Ishikawa (cell line): ENCODE measurements around the gene ABHD16A.

Experiments
- TAF1 ChIP-seq: IDR thresholded peaks from 2 replicates; pipeline ENCODE4 v1.6.1; 2012; ENCODE audit warnings: low read depth, mild to moderate bottlenecking
- YY1 ChIP-seq: IDR thresholded peaks from 2 replicates; pipeline ENCODE4 v1.6.1; 2012; ENCODE audit warnings: low read depth
- TF ChIP-seq, protein P1 (sequence below): IDR thresholded peaks from 2 replicates; pipeline ENCODE4 v1.6.1; 2012
- TF ChIP-seq, protein P2 (sequence below): IDR thresholded peaks from 2 replicates; pipeline ENCODE4 v1.6.1; 2012; ENCODE audit warnings: low read depth, mild to moderate bottlenecking

DNA sequence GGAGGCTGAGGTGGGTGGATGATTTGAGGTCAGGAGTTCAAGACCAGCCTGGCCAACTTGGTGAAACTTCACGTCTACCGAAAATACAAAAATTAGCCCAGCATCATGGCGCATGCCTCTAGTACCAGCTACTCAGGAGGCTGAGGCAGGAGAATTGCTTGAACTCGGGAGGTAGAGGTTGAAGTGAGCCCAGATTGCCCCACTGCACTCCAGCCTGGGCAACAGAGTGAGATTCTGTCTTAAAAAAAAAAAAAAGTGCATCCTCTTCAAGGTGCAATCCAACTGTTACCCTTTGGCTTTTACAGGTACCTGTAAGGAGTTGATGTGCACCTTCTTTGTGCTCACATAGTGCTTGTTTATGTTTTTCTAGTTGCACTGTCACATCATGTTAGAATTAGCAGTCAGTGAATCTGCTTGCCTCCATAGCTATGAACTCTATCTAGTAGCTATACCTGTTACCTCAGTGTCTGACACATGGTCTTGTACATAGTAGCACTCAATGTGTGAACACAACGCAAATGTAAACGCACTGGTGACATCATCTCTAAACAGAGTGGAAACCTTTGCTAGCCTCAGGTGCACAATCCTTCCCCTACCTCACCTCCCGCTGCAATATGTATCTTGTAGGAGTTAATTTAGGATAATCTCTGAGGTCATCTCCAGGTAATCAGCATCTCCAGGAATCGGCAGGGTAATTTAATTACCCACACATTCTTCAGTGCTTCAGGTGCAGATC lies 46.3 kb upstream of the ABHD16A start:
- TF ChIP-seq YY1 (no peak), TAF1 (no peak)
- TF ChIP-seq, protein P1, sequence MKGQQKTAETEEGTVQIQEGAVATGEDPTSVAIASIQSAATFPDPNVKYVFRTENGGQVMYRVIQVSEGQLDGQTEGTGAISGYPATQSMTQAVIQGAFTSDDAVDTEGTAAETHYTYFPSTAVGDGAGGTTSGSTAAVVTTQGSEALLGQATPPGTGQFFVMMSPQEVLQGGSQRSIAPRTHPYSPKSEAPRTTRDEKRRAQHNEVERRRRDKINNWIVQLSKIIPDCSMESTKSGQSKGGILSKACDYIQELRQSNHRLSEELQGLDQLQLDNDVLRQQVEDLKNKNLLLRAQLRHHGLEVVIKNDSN = no peak
- TF ChIP-seq, protein P2, sequence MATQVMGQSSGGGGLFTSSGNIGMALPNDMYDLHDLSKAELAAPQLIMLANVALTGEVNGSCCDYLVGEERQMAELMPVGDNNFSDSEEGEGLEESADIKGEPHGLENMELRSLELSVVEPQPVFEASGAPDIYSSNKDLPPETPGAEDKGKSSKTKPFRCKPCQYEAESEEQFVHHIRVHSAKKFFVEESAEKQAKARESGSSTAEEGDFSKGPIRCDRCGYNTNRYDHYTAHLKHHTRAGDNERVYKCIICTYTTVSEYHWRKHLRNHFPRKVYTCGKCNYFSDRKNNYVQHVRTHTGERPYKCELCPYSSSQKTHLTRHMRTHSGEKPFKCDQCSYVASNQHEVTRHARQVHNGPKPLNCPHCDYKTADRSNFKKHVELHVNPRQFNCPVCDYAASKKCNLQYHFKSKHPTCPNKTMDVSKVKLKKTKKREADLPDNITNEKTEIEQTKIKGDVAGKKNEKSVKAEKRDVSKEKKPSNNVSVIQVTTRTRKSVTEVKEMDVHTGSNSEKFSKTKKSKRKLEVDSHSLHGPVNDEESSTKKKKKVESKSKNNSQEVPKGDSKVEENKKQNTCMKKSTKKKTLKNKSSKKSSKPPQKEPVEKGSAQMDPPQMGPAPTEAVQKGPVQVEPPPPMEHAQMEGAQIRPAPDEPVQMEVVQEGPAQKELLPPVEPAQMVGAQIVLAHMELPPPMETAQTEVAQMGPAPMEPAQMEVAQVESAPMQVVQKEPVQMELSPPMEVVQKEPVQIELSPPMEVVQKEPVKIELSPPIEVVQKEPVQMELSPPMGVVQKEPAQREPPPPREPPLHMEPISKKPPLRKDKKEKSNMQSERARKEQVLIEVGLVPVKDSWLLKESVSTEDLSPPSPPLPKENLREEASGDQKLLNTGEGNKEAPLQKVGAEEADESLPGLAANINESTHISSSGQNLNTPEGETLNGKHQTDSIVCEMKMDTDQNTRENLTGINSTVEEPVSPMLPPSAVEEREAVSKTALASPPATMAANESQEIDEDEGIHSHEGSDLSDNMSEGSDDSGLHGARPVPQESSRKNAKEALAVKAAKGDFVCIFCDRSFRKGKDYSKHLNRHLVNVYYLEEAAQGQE = no peak
